COR-L47 (cell line): ENCODE data around the gene VPS36.
"Not testable (repeated sequence)": the region's sequence is repeated elsewhere in the genome, so short reads cannot be mapped to it uniquely, and the experiment has no call there.

ENCODE experiments used
- DNase-seq: peaks from one replicate; lab custom pipeline; 2025; lab: John Stamatoyannopoulos, UW

The VPS36 gene, protein sequence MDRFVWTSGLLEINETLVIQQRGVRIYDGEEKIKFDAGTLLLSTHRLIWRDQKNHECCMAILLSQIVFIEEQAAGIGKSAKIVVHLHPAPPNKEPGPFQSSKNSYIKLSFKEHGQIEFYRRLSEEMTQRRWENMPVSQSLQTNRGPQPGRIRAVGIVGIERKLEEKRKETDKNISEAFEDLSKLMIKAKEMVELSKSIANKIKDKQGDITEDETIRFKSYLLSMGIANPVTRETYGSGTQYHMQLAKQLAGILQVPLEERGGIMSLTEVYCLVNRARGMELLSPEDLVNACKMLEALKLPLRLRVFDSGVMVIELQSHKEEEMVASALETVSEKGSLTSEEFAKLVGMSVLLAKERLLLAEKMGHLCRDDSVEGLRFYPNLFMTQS

DNA sequence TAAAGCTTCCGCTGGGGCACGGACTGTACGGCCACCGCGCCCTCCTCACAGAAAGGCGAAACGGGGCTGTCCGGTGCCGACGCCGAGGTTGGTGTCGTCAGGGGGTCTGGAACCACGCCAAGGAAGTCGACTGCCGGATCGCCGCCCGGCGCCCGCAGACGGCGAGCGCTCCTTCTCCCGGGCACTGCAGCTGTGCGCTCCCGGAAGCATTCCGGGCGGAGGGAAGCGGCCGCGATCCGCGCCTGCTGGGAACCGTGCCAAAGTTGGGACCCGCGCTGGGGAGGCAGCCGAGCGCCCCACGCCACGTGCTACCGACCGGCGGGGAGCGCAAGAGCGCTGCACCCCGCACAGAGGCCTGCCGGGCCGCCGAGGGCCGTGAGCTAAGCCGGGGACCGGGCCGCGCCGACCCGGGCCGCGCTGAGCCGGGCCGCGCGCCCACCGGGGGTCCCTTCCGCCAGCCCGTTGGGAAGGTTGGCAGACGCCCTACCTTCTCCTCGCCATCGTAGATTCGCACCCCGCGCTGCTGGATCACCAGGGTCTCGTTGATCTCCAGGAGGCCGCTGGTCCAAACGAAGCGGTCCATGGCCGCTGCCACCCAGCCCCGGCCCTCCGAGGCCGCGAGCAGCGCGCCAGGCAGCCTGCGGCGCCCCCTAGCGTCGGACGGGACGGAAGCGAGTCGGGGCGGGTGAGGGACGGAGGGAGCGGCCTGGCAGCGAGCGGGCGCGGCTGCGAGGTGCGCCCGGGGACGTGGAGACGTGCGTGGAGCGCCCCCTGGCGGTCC, at the start of gene VPS36:
Gene VPS36 (minus strand): TSS at position 623 of the 781 bp plus-strand sequence. CDS start 40 bp downstream, at position 583.
- DNase-seq, result peak; percentile 93

DNA sequence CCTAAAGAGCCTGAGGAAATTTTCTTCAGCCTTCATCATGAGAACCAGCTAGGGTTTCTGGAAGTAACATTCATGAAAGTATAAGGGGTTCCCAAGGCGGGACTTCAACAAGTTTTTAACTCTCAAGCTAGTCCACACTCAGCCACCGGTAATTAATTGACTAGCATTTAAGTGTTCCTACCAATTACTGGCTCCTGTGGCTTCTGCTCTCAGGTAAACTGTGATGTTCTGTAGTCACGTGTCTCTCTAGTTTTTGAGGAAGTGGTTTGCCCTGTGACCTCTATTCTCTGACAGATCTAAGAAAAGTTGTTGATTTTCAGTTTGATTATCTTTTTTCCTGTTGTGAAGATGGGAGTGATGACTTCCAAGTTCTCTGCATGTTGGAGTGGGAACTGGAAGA, 47.5 kb upstream of the VPS36 start:
- not testable (repeated sequence) for DNase-seq

DNA sequence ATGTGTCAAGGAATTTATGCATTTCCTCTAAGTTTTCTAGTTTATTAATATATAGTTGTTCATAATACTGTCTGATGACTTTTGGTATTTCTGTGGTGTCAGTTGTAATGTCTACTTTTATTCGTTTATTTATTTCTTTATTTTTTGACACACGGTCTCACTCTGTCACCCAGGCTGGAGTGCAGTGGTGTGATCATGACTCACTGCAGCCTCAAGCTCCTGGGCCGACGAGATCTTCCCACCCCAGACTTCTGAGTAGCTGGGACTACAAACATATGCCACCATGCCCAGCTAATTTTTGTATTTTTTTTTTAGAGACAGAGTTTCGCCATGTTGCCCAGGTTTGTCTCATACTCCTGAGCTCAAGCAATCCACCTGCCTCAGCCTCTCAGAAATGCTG, 43.8 kb upstream of the VPS36 start:
- not testable (repeated sequence) for DNase-seq

DNA sequence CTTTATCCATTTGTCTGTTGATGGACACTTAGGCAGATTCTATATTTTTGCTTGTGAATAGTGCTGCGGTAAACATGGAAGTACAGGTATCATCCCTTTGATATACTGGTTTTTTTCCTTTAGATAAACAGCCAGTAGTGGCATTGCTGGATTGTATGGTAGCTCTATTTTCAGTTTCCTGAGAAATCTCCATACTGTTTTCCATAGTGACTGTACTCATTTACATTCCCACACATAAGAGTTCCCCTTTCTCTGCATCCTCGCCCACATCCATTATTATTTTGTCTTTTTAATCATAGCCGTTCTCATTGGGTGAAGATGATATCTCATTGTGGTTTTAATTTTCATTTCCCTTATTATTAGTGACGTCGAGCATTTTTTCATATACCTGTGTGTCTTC, 40.6 kb upstream of the VPS36 start:
- DNase-seq, result not testable (repeated sequence)

DNA sequence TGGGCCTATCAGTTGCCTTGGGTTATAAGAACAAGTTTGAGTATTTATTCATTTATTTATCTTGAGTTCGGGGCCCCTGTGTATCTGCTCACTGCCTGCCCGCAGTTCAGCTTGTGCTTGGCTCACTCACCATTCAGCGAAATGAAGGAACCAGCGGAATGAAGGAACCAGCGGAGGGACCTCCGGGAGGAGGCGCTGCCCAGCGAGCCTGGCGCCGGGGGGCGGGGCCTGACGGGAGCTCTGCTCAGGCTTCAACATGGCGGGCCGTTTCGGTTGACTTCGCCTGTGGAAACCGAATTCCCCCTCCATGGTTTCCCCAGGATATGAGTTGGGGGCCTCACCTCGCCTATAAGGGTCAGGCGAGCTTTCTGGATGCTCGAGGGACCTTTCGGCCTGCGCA, 38.3 kb upstream of the VPS36 start:
- DNase-seq, result not testable (repeated sequence)

DNA sequence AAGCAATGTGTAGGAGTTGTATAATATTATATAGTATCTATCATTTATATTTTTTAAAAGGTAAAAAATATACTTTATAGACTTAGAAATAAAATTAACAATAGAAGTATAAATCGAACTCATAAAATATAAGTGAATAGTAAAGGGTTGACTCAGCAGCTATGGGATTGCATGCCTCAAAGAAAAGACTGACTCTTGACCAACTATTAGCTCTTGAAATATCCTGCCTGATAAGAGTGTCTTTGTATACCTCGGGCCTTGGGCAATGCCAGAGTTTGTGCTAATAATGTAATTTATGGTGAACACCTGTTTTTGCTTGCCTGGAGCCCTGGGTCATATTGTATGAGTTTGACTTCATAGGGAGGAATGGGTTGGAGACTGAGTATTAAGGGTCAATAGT, 36.6 kb upstream of the VPS36 start:
- DNase-seq, result not testable (repeated sequence)

DNA sequence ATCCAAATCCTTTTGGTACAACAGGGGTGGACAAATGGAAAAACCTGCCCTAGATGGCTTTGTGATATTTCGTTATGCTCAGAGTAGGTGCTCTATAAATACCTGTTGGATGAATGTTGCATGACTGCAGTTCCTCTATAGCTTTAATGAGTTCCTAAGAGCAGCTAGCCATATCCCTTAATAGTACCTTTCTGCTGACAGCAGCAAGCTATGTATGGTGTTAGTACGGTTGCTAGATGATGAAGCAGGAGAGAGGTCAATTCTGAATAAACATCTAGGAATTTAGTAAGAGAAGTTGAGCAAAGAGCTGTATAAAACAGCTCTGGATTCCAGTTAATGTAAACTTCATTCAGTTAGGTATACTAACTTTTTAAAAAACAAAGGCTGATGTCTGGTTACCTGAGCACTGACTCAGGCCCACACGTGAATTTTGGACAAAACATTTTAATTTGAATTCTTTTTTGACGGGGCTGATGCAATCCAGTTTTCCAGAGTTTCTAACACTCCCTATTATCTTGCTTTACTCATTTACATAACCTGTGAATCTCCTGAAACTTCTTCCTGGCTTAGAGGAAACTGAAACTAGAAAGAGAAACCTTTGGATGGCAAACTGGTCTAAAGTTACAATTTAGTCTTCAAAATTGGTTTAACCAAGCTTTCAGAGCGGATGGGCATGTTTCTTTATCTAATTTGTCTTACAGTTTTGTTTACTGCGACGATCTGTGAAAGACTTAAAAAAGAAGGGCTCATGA, 30.4 kb upstream of the VPS36 start:
- DNase-seq, result not testable (repeated sequence)

DNA sequence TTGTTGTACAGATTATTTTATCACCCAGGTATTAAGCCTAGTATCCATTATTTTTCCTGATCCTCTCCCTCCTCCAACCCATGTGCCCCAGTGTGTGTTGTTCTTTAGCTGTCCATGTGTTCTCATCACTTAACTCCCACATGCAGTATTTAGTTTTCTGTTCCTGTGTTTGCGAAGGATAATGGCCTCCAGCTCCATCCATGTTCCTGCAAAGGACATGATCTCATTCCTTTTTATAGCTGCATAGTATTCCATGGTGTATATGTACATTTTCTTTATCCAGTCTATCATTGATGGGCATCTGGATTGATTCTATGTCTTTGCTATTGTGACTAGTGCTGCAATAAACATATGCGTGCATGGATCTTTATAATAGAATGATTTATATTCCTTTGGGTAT, 18.1 kb upstream of the VPS36 start:
- DNase-seq, result not testable (repeated sequence)

DNA sequence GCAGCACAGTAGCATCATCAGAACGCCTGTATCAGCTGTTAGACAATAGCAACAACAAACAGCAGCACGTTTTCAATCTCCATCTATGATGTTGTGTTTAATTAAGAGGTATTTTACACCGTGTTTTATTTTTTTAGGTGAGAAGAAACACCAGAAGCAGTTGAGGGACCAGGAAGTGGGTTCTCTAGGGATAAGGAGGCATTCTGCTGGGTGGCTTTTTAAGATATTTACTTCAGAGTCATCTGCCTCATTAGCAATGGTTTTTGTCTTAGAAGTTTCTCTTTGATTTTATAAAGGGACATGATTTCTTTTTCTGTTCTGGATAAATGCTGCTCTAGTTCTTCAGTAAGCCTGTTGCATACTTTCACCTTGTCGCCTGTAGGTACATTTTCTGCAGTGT, 13.1 kb upstream of the VPS36 start:
- DNase-seq, result no peak

DNA sequence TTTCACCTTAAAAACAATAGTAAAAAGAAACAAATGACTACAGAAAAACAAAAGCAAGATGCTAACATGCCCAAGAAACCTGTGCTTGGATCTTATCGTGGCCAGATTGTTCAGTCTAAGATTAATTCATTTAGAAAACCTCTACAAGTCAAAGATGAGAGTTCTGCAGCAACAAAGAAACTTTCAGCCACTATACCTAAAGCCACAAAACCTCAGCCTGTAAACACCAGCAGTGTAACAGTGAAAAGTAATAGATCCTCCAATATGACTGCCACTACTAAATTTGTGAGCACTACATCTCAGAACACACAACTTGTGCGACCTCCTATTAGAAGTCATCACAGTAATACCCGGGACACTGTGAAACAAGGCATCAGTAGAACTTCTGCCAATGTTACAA, 10.8 kb upstream of the VPS36 start:
- DNase-seq, result no peak

DNA sequence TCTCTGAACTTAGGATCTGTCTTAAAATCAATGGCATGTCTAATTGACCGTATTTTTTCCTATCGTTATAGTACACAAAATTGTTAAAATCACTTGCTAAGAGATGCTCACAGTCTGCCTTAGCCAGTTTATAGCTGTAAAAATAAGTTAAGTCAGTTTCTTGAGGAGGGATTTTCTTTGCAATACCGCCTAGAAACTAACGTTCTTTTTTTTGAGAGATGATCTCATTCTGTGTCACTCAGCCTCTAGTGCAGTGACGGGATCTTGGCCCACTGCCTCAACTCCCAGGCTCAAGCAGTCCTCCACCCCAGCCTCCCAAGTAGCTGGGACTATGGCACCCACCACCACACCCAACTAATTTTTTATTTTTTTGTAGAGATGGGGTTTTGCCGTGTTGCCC, 9.2 kb upstream of the VPS36 start:
- DNase-seq, result no peak

DNA sequence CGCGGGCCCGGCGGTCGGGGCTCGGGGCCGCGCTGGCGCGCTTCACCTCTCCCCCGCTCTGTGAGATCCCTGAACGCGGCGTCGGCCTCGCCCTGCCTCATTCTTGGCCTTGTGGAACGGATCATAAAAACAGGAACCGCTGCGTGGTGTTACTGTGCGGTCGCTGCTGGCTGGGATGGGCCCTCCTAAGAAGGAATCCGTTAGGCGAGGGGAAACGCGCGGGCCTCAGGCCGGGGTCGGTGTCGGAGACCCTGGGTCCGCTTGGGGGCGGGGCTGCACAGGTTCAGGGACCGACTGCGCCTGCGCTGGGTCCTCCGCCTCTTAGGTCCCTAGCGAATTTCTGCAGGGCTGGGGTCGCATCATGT, 5.2 kb upstream of the VPS36 start:
- DNase-seq, result peak; percentile 83

DNA sequence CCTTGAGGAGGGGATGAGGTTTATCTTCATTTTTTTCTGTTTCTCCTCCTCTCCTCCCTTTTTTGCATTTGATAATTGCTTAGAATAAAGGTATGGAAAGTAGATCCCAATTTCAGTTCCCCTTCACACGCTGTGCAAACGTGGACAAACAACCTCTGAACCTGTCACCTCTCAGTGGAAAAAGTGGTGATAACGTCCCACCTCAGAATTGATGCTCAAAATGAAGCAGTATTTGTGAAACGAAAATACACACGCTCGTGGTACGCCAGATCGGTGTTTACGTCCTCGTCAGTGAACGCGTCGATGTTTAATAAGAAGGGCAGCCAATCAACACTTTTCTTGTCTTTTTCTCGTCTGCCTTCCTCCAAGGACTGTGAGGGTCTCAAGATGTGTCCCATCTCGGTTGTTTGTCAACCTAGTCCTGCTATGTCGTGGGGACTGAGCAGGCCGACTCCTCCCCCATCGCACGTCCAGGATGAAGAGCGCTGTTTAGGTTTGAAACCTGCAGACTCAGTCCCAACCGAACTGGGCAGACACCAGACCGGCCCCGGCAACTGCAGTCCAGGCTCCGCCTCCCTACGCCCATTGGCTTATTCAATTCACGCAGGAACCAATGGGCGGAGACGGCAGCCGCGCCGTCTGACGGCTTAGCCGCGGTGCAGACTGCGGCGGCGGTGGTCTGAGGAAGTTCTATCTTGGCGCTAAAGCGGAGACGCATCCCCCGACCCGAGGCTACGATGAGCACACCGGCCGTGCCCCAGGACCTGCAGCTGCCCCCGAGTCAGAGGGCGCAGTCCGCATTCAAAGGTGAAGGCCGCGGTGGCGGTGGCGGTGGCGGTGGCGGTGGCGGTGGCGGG, 4.6 kb upstream of the VPS36 start, which contains the start of gene CKAP2:
Gene CKAP2 (plus strand): TSS at position 659 of the 857 bp plus-strand sequence. CDS start 79 bp downstream, at position 738.
- peak; percentile 97 for DNase-seq

DNA sequence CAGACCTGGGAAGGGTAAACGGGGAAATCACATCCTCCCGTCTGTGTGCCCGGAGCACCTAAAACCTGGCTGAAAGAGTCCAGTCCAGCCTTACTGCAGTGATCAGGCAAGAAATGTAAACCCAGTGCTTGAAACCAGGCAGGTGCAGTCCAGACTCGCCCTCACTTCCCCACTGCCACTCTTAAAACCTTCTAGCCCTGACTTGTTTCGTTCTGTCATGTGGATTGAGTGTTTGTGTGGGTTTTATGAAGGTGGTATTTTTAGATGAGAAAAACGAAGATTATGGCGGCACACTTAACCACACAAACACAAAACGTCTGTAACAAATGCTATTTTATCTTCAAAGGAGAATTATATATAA, 4.0 kb upstream of the VPS36 start:
- DNase-seq, result peak; percentile 39

DNA sequence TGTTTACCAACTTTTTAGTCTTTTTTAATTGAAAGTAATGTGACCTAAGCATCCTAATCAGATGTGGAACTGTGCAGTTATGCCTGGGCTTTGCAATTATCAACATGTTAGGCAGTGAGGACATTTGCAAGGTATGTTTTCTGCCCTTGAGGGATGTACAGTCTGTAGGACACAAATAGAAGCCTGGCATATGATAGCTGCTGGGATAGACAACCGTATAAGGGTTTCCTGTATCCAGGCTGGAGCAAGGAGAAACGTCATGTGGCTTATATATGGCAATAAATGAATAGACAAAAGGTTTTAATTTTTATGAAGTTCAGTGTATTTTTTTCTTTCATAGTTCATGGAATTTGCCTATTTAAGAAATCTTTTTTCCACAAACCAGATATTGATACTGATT, 2.0 kb upstream of the VPS36 start:
- DNase-seq, result no peak

DNA sequence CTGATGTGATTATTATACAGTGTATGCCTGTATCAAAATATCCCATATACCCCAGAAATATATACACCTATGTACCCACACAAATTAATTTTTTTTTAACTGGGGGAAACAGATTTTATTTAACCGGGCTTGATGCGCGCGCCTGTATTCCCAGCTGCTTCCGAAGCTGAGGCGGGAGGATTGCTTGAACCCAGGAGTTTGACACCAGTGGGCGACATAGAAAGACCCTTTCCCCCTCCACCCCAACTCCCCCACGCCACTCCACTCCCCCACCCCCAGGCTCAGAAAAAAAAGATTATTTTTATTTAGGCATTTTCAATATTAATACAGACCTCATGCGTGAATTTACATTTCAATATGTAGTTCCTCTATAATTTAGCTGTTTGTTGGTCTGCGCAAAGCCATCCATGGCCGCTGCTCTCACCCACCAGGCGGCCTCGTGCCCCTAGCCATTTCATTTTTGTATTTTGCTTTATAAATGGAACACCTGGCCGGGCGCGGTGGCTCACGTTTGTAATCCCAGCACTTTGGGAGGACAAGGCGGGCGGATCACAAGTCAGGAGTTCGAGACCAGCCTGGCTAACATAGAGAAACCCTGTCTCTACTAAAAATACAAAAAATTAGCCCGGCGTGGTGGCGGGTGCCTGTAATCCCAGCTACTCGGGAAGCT, 836 bp upstream of the VPS36 start:
- DNase-seq, result no peak

DNA sequence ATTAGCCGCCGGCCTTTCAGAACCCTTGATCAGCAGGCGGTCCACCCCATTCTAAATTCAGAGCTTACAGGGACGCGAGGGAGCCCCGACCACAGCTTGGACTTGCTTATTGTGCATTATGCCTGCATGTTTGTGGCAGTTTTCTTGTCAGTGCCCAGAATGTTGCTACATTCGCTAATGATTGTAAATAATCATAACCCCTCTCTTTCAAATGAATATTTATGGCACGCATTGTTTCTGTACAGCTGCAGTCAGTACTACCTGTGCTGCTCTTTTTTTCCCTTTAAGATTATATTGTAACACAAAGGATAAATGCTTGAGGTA, 321 bp upstream of the VPS36 start:
- no peak for DNase-seq

DNA sequence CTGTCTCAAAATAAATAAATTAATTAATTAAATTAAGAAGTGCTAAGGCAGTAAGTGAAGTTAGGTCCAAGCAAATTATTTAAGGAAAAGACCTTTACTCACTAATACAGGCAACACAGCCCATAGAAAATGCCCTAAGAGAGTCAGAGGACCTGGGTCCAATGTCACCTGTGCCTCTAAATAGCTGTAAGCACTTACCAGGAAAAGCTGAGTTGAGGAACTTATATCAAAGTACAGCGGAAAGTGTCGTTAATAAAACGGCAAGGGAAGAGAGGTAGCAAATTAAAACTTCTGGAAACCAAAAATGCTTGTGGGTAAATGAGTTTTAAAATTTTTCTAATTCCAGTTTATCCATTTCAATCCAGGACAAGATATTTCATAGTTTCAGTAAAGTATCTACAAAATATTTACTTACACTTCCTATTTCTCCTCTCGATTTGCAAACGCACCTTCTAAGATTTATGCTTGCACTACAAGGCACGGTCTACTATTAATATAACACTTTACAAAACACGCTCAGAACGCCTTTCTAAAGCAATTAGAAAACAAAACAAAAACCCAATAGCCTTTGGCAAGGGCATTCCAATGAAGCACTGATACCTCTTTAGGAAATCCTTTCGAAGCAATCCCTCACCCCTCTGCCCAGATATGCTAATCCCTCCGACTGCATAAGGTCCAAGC, 963 bp downstream of the VPS36 start:
- DNase-seq, result no peak

DNA sequence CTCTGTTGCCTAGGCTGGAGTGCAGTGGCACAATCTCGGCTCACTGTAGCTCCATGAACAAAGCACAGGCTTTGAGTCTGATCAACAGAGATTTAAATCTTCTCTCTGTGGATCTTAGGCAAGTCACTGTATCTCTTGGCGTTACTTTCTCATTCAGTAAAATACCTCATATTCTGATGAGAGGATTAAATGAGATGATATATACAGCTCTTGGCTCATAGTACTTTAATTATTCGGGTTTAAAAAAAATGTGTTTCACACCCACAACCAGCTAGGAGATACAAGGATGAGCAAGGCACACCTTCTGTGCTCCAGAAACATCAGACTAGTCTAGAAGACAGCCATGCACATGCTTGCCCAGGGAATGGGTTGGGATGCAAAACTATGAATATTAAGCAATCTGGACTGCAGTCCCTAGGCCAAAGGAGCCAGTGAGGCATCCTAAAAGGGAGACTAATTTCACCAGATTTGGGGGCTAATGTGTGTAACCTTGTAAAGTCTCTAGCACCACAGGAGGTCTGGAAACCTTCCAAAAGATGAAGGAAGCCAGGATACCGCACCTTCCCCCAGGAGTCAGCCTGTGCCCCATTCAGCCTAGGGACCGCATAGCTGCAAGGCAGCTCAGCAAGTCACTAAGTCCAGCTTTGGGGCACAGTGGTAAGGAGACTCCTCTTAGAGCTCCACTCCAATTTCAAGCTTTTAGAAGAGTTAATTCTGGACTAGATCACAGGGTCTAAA, 2.5 kb downstream of the VPS36 start:
- DNase-seq, result no peak

DNA sequence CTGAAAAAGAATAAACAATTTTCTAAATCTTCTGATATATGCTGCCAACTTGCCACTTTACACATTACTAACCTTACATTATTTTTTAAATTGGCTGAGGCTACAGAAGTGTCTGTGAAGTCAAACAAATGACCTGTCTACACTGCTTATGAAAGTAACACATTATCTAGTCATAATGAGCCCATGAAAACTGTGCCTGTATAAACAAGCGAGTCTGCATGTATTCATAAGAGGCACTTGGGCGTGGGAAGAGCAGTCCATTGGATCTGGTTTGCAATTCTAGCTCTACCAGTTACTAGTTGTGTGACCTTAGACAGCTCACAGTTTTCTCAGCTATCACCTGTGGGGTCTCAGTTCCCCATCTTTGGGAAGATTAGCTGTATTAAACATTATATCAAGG, 3.1 kb downstream of the VPS36 start:
- no peak for DNase-seq
